Measurements from ENCODE around the gene ADIG. TPM values are rescaled to one million over a fixed set of nuclear protein-coding genes. Genes with fewer than 3 reads are reported as not detected.

ADIG gene
- total RNA-seq, 1 experiment from 2014 or later, result not detected

GRCh38 chr20:38563802-38564431 lies 17.1 kb upstream of the ADIG start:
- no TSS peak for BruUV-seq (replicated peaks)
- TF ChIP-seq CTCF (IDR thresholded peaks at IDR 0.05; ENCODE audit: unreplicated experiment), result no peak
- H3K36me3 Mint-ChIP-seq (ENCODE audit: insufficient read depth, unreplicated experiment), result peaks cover 6% of the 10 kb centered on the region
- H3K27me3 Mint-ChIP-seq (ENCODE audit: unreplicated experiment), result no peaks in the 10 kb centered on the region
- H3K4me3 Mint-ChIP-seq (ENCODE audit: low read depth, unreplicated experiment), result no peak overlapping the region
- DNase-seq, result no peak
- H3K27ac Mint-ChIP-seq (ENCODE audit: unreplicated experiment), result no peak overlapping the region
- CTCF ChIA-PET, result no interaction called here
- intact Hi-C loops (cut with micrococcal nuclease; ENCODE audit: unreplicated experiment), result no loop called here
- no peaks in the 10 kb centered on the region for H3K9me3 Mint-ChIP-seq (ENCODE audit: low read depth, unreplicated experiment)
- no peaks in the 10 kb centered on the region for H3K4me1 Mint-ChIP-seq (ENCODE audit: low read depth, unreplicated experiment)

- DNase-seq, result no peak
- H3K9me3 Mint-ChIP-seq (ENCODE audit: low read depth, unreplicated experiment), result no peaks in the 10 kb centered on the region
- intact Hi-C loops (cut with micrococcal nuclease; ENCODE audit: unreplicated experiment), result no loop called here
- no peaks in the 10 kb centered on the region for H3K4me1 Mint-ChIP-seq (ENCODE audit: low read depth, unreplicated experiment)
- no peak overlapping the region for H3K27ac Mint-ChIP-seq (ENCODE audit: unreplicated experiment)
- CTCF ChIA-PET, result interaction anchor here (0.7 kb wide), 1 partner anchor 84 kb away, joined by 3 read pairs; no protein-coding TSS in a partner anchor
- H3K27me3 Mint-ChIP-seq (ENCODE audit: unreplicated experiment), result no peaks in the 10 kb centered on the region
- no peak overlapping the region for H3K4me3 Mint-ChIP-seq (ENCODE audit: low read depth, unreplicated experiment)
- no TSS peak for BruUV-seq (replicated peaks)
- TF ChIP-seq CTCF (IDR thresholded peaks at IDR 0.05; ENCODE audit: unreplicated experiment), result no peak
- no peaks in the 10 kb centered on the region for H3K36me3 Mint-ChIP-seq (ENCODE audit: insufficient read depth, unreplicated experiment)
These were observed 16.3 kb upstream of the ADIG start for GRCh38 chr20:38564680-38565079.

- no peaks in the 10 kb centered on the region for H3K4me1 Mint-ChIP-seq (ENCODE audit: low read depth, unreplicated experiment)
- no peak for TF ChIP-seq CTCF (IDR thresholded peaks at IDR 0.05; ENCODE audit: unreplicated experiment)
- no peak overlapping the region for H3K27ac Mint-ChIP-seq (ENCODE audit: unreplicated experiment)
- no peaks in the 10 kb centered on the region for H3K36me3 Mint-ChIP-seq (ENCODE audit: insufficient read depth, unreplicated experiment)
- no TSS peak for BruUV-seq (replicated peaks)
- H3K9me3 Mint-ChIP-seq (ENCODE audit: low read depth, unreplicated experiment), result no peaks in the 10 kb centered on the region
- DNase-seq, result no peak
- no peaks in the 10 kb centered on the region for H3K27me3 Mint-ChIP-seq (ENCODE audit: unreplicated experiment)
- CTCF ChIA-PET, result no interaction called here
- intact Hi-C loops (cut with micrococcal nuclease; ENCODE audit: unreplicated experiment), result no loop called here
- H3K4me3 Mint-ChIP-seq (ENCODE audit: low read depth, unreplicated experiment), result no peak overlapping the region
These were observed 14.9 kb upstream of the ADIG start for GRCh38 chr20:38566036-38566598.

GRCh38 chr20:38569747-38570525 lies 11.1 kb upstream of the ADIG start:
- intact Hi-C loops (cut with micrococcal nuclease; ENCODE audit: unreplicated experiment), result no loop called here
- H3K4me3 Mint-ChIP-seq (ENCODE audit: low read depth, unreplicated experiment), result no peak overlapping the region
- TF ChIP-seq CTCF (IDR thresholded peaks at IDR 0.05; ENCODE audit: unreplicated experiment), result no peak
- no TSS peak for BruUV-seq (replicated peaks)
- H3K4me1 Mint-ChIP-seq (ENCODE audit: low read depth, unreplicated experiment), result no peaks in the 10 kb centered on the region
- H3K27ac Mint-ChIP-seq (ENCODE audit: unreplicated experiment), result no peak overlapping the region
- H3K27me3 Mint-ChIP-seq (ENCODE audit: unreplicated experiment), result no peaks in the 10 kb centered on the region
- DNase-seq, result no peak
- peaks cover 5% of the 10 kb centered on the region for H3K36me3 Mint-ChIP-seq (ENCODE audit: insufficient read depth, unreplicated experiment)
- CTCF ChIA-PET, result interaction anchor here (0.5 kb wide), 1 partner anchor 42 kb away, joined by 7 read pairs; no protein-coding TSS in a partner anchor
- no peaks in the 10 kb centered on the region for H3K9me3 Mint-ChIP-seq (ENCODE audit: low read depth, unreplicated experiment)

Data from Calu3 (cell line).